Right lobe of liver (tissue), 6 donors: ENCODE measurements around the gene RPS6KA2. TPM values are rescaled to one million over a fixed set of nuclear protein-coding genes. Genes with fewer than 3 reads are reported as not detected.

Experiments
- ATAC-seq, 4 donors: fragments of 200-7000 bp; cut with Tn5 transposase; one replicate each; pipeline ENCODE4 v1.9.1; 2020; ENCODE audit warnings: mild to moderate bottlenecking in 4 of 4, moderate library complexity in 4 of 4
- DNase-seq, 3 donors: peaks; one replicate each; pipeline ENCODE4 v3.0.0-alpha.2; 2020
- H3K27ac ChIP-seq, 3 donors: fragments of 200-600 bp; one replicate each; pipeline ENCODE4 v1.8.0; 2022
- H3K27me3 ChIP-seq, 2 donors: fragments of 200-600 bp; one replicate each; pipeline ENCODE4 v1.8.0; 2022
- H3K36me3 ChIP-seq, 4 donors: fragments of 200-600 bp; sonication (generic) in 1 of 4; one replicate each; pipeline versions ENCODE4 v1.5.1 to v1.8.0; 2017 to 2022; ENCODE audit warnings: control low read depth in 1 of 4
- H3K4me1 ChIP-seq, 4 donors: fragments of 200-600 bp; sonication (generic) in 1 of 4; one replicate each; pipeline versions ENCODE4 v1.5.1 to v1.8.0; 2017 to 2022; ENCODE audit warnings: control low read depth in 1 of 4
- H3K4me3 ChIP-seq, 3 donors: fragments of 200-600 bp; one replicate each; pipeline ENCODE4 v1.8.0; 2022
- H3K9me3 ChIP-seq, 4 donors: fragments of 200-600 bp; sonication (generic) in 1 of 4; one replicate each; pipeline versions ENCODE4 v1.5.1 to v1.8.0; 2017 to 2022; ENCODE audit warnings: control low read depth in 1 of 4
- POLR2A ChIP-seq: fragments of 450-650 bp; IDR thresholded peaks from one replicate; pipeline ENCODE4 v1.6.1; 2017; ENCODE audit warnings: antibody characterized with exemption, mild to moderate bottlenecking
- WGBS: methylation state at CpG from one replicate; pipeline ENCODE4 v1.1.6; 2018; ENCODE audit warnings: low coverage, low lambda C conversion rate; ENCODE audit not compliant: insufficient coverage; ENCODE audit errors: missing lambda C conversion rate; 5-methylcytosine and 5-hydroxymethylcytosine counted together
- intact Hi-C, 2 donors: fragments of 100-400 bp; cut with DNase I; formaldehyde crosslinking; loops; one replicate each; pipeline versions ENCODE4 v1.11.2 to v1.14.1; 2022
- total RNA-seq, 6 experiments: library from RNA; depleted of rRNA in 2 of 6; stranded (reverse); fragments of >200 nt in 2 of 6; fragmentation: NEBNext Ultra II Directional in 3 of 6; extraction: Animal tissue kit (Norgen Biotek cat#: 25700) in 3 of 6; gene quantifications; one replicate each; pipeline versions ENCODE4 v1.1.0 to v1.2.4, GENCODE V29; 2016 to 2023
- TF ChIP-seq, protein P1 (sequence below), 4 donors: fragments of 200-600 bp in 3 of 4; fragments of 450-650 bp in 1 of 4; IDR thresholded peaks; one replicate each; pipeline versions ENCODE4 v1.5.1 to v1.8.0; 2016 to 2022; ENCODE audit warnings: antibody characterized with exemption in 4 of 4, mild to moderate bottlenecking in 2 of 4
- donor health status: DM: no; HTN: yes; CAD: no.
- donor health status: DM: no; HTN: no; CAD: no.
- donor health status: DM: no; HTN: no; CAD: no.
- donor health status: DM: no; HTN: yes; CAD: no.
- donor health status: DM: no; HTN: yes; CAD: no.

The RPS6KA2 gene
- total RNA-seq, 6 experiments from 2014 or later: 6.4 to 18.1 (median 11.1) TPM

GRCh38 chr6:166460473-166461437, 166.3 kb downstream of the RPS6KA2 start:
- Histone ChIP-seq H3K36me3 (no peaks in the 10 kb centered on the region), H3K9me3 (no peaks in the 10 kb centered on the region), H3K27ac (no peak overlapping the region), H3K27me3 (no peaks in the 10 kb centered on the region), H3K4me3 (no peak overlapping the region), H3K4me1 (no peaks in the 10 kb centered on the region)
- DNase-seq: no peak
- no peak for ATAC-seq
- intact Hi-C loops: no loop called here
- WGBS: 53% methylated on average over 3 of the region's 25 CpGs
- TF ChIP-seq, protein P1, sequence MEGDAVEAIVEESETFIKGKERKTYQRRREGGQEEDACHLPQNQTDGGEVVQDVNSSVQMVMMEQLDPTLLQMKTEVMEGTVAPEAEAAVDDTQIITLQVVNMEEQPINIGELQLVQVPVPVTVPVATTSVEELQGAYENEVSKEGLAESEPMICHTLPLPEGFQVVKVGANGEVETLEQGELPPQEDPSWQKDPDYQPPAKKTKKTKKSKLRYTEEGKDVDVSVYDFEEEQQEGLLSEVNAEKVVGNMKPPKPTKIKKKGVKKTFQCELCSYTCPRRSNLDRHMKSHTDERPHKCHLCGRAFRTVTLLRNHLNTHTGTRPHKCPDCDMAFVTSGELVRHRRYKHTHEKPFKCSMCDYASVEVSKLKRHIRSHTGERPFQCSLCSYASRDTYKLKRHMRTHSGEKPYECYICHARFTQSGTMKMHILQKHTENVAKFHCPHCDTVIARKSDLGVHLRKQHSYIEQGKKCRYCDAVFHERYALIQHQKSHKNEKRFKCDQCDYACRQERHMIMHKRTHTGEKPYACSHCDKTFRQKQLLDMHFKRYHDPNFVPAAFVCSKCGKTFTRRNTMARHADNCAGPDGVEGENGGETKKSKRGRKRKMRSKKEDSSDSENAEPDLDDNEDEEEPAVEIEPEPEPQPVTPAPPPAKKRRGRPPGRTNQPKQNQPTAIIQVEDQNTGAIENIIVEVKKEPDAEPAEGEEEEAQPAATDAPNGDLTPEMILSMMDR (IDR thresholded peaks at IDR 0.05): no peak
- TF ChIP-seq POLR2A: no peak

DNA sequence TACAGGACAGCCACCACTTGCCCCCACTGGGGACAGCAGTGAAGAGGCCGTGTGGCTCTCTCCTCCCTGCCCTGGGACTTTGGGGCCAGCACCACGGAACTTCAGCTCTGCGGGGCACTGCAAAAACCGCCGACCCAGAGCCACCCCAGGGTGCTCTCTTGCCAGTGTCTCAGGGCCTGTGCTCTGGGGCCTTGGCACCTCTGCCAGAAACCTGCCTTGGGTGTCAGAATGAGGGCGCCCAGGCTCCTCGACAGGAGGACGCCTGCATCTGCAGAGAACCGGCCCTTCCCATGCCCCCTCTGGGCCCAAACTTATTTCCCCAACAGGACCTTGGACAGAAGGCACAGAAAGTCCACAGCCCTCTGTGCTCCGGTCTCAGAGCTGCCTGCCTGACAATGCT, 167.1 kb downstream of the RPS6KA2 start:
- no peak for DNase-seq
- no peaks in the 10 kb centered on the region for H3K4me1 ChIP-seq
- H3K4me3 ChIP-seq: no peak overlapping the region
- 94% methylated on average over 3 of the region's 10 CpGs for WGBS
- H3K9me3 ChIP-seq: no peaks in the 10 kb centered on the region
- no peaks in the 10 kb centered on the region for H3K36me3 ChIP-seq
- no peak overlapping the region for H3K27ac ChIP-seq
- intact Hi-C loops: no loop called here
- H3K27me3 ChIP-seq: no peaks in the 10 kb centered on the region
- TF ChIP-seq, protein P1 (IDR thresholded peaks at IDR 0.05): no peak
- no peak for TF ChIP-seq POLR2A
- ATAC-seq: no peak

- 90% methylated on average over 2 of the region's 8 CpGs for WGBS
- no peaks in the 10 kb centered on the region for H3K27me3 ChIP-seq
- no peak overlapping the region for H3K27ac ChIP-seq
- no peaks in the 10 kb centered on the region for H3K9me3 ChIP-seq
- intact Hi-C loops: no loop called here
- no peaks in the 10 kb centered on the region for H3K36me3 ChIP-seq
- ATAC-seq (no peak), DNase-seq (no peak)
- H3K4me1 ChIP-seq: no peaks in the 10 kb centered on the region
- no peak for TF ChIP-seq POLR2A
- TF ChIP-seq, protein P1 (IDR thresholded peaks at IDR 0.05): no peak
- no peak overlapping the region for H3K4me3 ChIP-seq
These were observed 167.8 kb downstream of the RPS6KA2 start for GRCh38 chr6:166459272-166459671.

- ATAC-seq: no peak
- TF ChIP-seq, protein P1 (IDR thresholded peaks at IDR 0.05): peak in 1 of 4 donors; percentile 10
- TF ChIP-seq POLR2A: no peak
- DNase-seq: no peak
- no peak overlapping the region for H3K4me3 ChIP-seq
- no peaks in the 10 kb centered on the region for H3K4me1 ChIP-seq
- no peak overlapping the region for H3K27ac ChIP-seq
- intact Hi-C loops: no loop called here
- WGBS: 84% methylated on average over 6 of the region's 6 CpGs
- no peaks in the 10 kb centered on the region for H3K27me3 ChIP-seq
- H3K36me3 ChIP-seq: no peaks in the 10 kb centered on the region
- H3K9me3 ChIP-seq: no peaks in the 10 kb centered on the region
These were observed 170.5 kb downstream of the RPS6KA2 start for GRCh38 chr6:166456395-166457156.
